GM12878 (cell line): ENCODE results near the gene SPRN.

Source experiments
- CBX5 ChIP-seq: sonication (generic); IDR thresholded peaks from 2 replicates; pipeline ENCODE4 v1.6.1; 2016; ENCODE audit warnings: low read depth, moderate library complexity, mild to moderate bottlenecking, inconsistent platforms
- CTCF ChIP-seq, 3 experiments: IDR thresholded peaks in 2 of 3; conservative IDR thresholded peaks in 1 of 3; 2 replicates each; pipeline ENCODE4 v1.5.1; 2011; ENCODE audit warnings: low read depth in 3 of 3, low read length in 3 of 3, mild to moderate bottlenecking in 3 of 3, control low read depth in 2 of 3, moderate library complexity in 2 of 3, inconsistent platforms in 1 of 3, mixed read lengths in 1 of 3; ENCODE audit not compliant: control insufficient read depth in 2 of 3, insufficient read depth in 1 of 3; ENCODE audit errors: extremely low read depth in 1 of 3
- EZH2 ChIP-seq: IDR thresholded peaks from 2 replicates; pipeline ENCODE4 v1.6.1; 2012; ENCODE audit warnings: low read depth, mild to moderate bottlenecking, control low read depth, inconsistent platforms, low read length, borderline replicate concordance; ENCODE audit not compliant: control insufficient read depth
- KDM1A ChIP-seq: fragments of 200-600 bp; sonication (generic); IDR thresholded peaks from 2 replicates; pipeline ENCODE4 v1.6.1; 2016; ENCODE audit warnings: borderline replicate concordance
- MEF2B ChIP-seq: fragments of 450-650 bp; IDR thresholded peaks from 2 replicates; pipeline ENCODE4 v1.6.1; 2018; ENCODE audit warnings: mild to moderate bottlenecking, moderate library complexity; ENCODE audit not compliant: partially characterized antibody, poor library complexity, severe bottlenecking
- RELB ChIP-seq: fragments of 450-650 bp; IDR thresholded peaks from 2 replicates; pipeline ENCODE4 v1.6.1; 2017; ENCODE audit warnings: low read depth, mild to moderate bottlenecking, moderate library complexity
- REST ChIP-seq: IDR thresholded peaks from 2 replicates; pipeline ENCODE4 v1.6.1; 2012; ENCODE audit warnings: mild to moderate bottlenecking, low read depth, low read length

- TF ChIP-seq REST = no peak
- no peak for TF ChIP-seq CTCF (IDR thresholded peaks at IDR 0.05 in 2 of 3, conservative IDR thresholded peaks at IDR 0.05 in 1 of 3; ENCODE audit: control insufficient read depth in 2 of 3, extremely low read depth in 1 of 3, insufficient read depth in 1 of 3, low read depth in 3 of 3, low read length in 3 of 3)
- TF ChIP-seq KDM1A = no peak
- TF ChIP-seq CBX5 = no peak
- no peak for TF ChIP-seq MEF2B
- TF ChIP-seq EZH2 = no peak
- TF ChIP-seq RELB = no peak
Measured at GRCh38 chr10:133441780-133442179, 17.4 kb upstream of the SPRN start.
